Transverse colon (tissue), 4 donors: Measurements from ENCODE around the gene PLCB2. TPM values are rescaled to one million over a fixed set of nuclear protein-coding genes. Genes with fewer than 3 reads are reported as not detected.
A peak's percentile ranks its signal among the peaks of the same experiment; 100 is the strongest.

ENCODE experiments used
- DNase-seq: peaks from one replicate; pipeline ENCODE4 v3.0.0-alpha.2; 2019
- H3K27ac ChIP-seq, 4 donors: fragments of 200-600 bp; sonication (generic); 2 replicates each; pipeline ENCODE4 v1.5.1; 2016 to 2018; ENCODE audit warnings: inconsistent platforms in 4 of 4
- H3K27me3 ChIP-seq: fragments of 200-600 bp; sonication (generic); 2 replicates; pipeline ENCODE4 v1.5.1; 2017; ENCODE audit warnings: inconsistent platforms
- H3K36me3 ChIP-seq, 4 donors: fragments of 200-600 bp; sonication (generic); 2 replicates each; pipeline ENCODE4 v1.5.1; 2017 to 2019; ENCODE audit warnings: inconsistent platforms in 4 of 4
- H3K4me1 ChIP-seq, 4 donors: fragments of 200-600 bp; sonication (generic); 2 replicates each; pipeline ENCODE4 v1.5.1; 2017 to 2020; ENCODE audit warnings: inconsistent platforms in 4 of 4
- H3K4me3 ChIP-seq, 4 donors: fragments of 200-600 bp; sonication (generic); 1 replicate in 1 of 4; 2 replicates in 3 of 4; pipeline versions ENCODE4 v1.5.1 to v1.6.1; 2017 to 2019; ENCODE audit warnings: inconsistent platforms in 4 of 4
- H3K9me3 ChIP-seq, 2 donors: fragments of 200-600 bp; sonication (generic); 2 replicates each; pipeline ENCODE4 v1.5.1; 2017 to 2019; ENCODE audit warnings: inconsistent platforms in 2 of 2
- CTCF ChIP-seq, 5 experiments: fragments of 200-600 bp in 3 of 5; fragments of 450-650 bp in 2 of 5; sonication (generic) in 3 of 5; IDR thresholded peaks; 1 replicate in 2 of 5; 2 replicates in 3 of 5; pipeline ENCODE4 v1.5.1; 2016 to 2017; ENCODE audit warnings: antibody characterized with exemption in 5 of 5, inconsistent platforms in 3 of 5, mild to moderate bottlenecking in 2 of 5, moderate library complexity in 1 of 5
- EP300 ChIP-seq: sonication (generic); formaldehyde crosslinking; IDR thresholded peaks from one replicate; pipeline ENCODE4 v1.6.1; 2017; ENCODE audit warnings: antibody characterized with exemption, low read depth
- POLR2A ChIP-seq: fragments of 450-650 bp; IDR thresholded peaks from one replicate; pipeline ENCODE4 v1.6.1; 2016; ENCODE audit warnings: antibody characterized with exemption, mild to moderate bottlenecking, moderate library complexity
- POLR2AphosphoS5 ChIP-seq, 3 donors: sonication (generic); formaldehyde crosslinking; IDR thresholded peaks; one replicate each; pipeline ENCODE4 v1.6.1; 2016; ENCODE audit warnings: antibody characterized with exemption in 3 of 3
- WGBS, 2 donors: methylation state at CpG; one replicate each; pipeline ENCODE4 v1.1.5; 2018; ENCODE audit warnings: low coverage in 1 of 2; 5-methylcytosine and 5-hydroxymethylcytosine counted together
- in situ Hi-C, 4 donors: fragments of 200-750 bp; cut with MboI; loops; one replicate each; pipeline versions ENCODE4 v1.15.0 to v1.15.1; 2017; ENCODE audit warnings: low sequenced_read_pairs in 3 of 4, low pct_ligation_motif_present in 1 of 4, low pct_unique_long_range_greater_than_20kb in 1 of 4
- intact Hi-C: fragments of 100-400 bp; cut with DNase I; formaldehyde crosslinking; loops from one replicate; pipeline ENCODE4 v1.15.1; 2023; ENCODE audit warnings: low total_unique reads
- total RNA-seq, 4 donors: library from RNA; depleted of rRNA; stranded (reverse); fragments of >200 nt; gene quantifications; one replicate each; pipeline ENCODE4 v1.1.0, GENCODE V29; 2016

The PLCB2 gene
- total RNA-seq, 4 donors from 2014 or later = 5.5 to 143 (median 12.0) TPM

- Histone ChIP-seq H3K27ac (peak overlapping the region; percentile 95 to 98 (median 96)), H3K4me3 (no peak overlapping the region), H3K27me3 (no peaks in the 10 kb centered on the region), H3K9me3 (no peaks in the 10 kb centered on the region), H3K36me3 (no peaks in the 10 kb centered on the region), H3K4me1 (peaks cover 26 to 84% (median 35%) of the 10 kb centered on the region in 4 donors)
- TF ChIP-seq POLR2AphosphoS5 (IDR thresholded peaks at IDR 0.05) = peak; percentile 77 to 93 (median 89)
- TF ChIP-seq EP300 = peak; percentile 99
- TF ChIP-seq POLR2A = no peak
- TF ChIP-seq CTCF (IDR thresholded peaks at IDR 0.05) = no peak
- in situ Hi-C loops (no loop called here), intact Hi-C loops (no loop called here)
- peak; percentile 58 for DNase-seq
- WGBS, 2 donors = 40 to 60% methylated on average over 3 to 5 of the region's 5 CpGs
These were observed 22.7 kb upstream of the PLCB2 start for GRCh38 chr15:40330368-40330836.

GRCh38 chr15:40329804-40330203 lies 22.1 kb upstream of the PLCB2 start:
- H3K4me1 ChIP-seq = peaks cover 26 to 84% (median 34%) of the 10 kb centered on the region in 4 donors
- H3K9me3 ChIP-seq = no peaks in the 10 kb centered on the region
- no peaks in the 10 kb centered on the region for H3K36me3 ChIP-seq
- in situ Hi-C loops (no loop called here), intact Hi-C loops (loop anchor here (10.0 kb wide), 1 partner anchor 225 kb away; the partner anchor contains the start of gene BMF)
- no peak for DNase-seq
- H3K27ac ChIP-seq = peak overlapping the region; percentile 95 to 98 (median 96)
- no peak overlapping the region for H3K4me3 ChIP-seq
- WGBS, 2 donors = 84 to 89% methylated on average over 6 to 7 of the region's 7 CpGs
- TF ChIP-seq EP300 (peak; percentile 72), POLR2AphosphoS5 (IDR thresholded peaks at IDR 0.05) (peak in 1 of 3 donors; percentile 38), POLR2A (no peak)
- H3K27me3 ChIP-seq = no peaks in the 10 kb centered on the region

GRCh38 chr15:40328751-40329150 lies 21.0 kb upstream of the PLCB2 start:
- TF ChIP-seq CTCF (IDR thresholded peaks at IDR 0.05) (no peak), EP300 (no peak), POLR2AphosphoS5 (IDR thresholded peaks at IDR 0.05) (no peak), POLR2A (no peak)
- Histone ChIP-seq H3K27me3 (no peaks in the 10 kb centered on the region), H3K4me1 (peaks cover 18 to 78% (median 28%) of the 10 kb centered on the region in 4 donors), H3K27ac (peak overlapping the region; percentile 95 to 98 (median 96)), H3K36me3 (no peaks in the 10 kb centered on the region), H3K4me3 (no peak overlapping the region), H3K9me3 (no peaks in the 10 kb centered on the region)
- intact Hi-C loops = loop anchor here (10.0 kb wide), 1 partner anchor 224 kb away; the partner anchor contains the start of gene BMF
- in situ Hi-C loops = no loop called here
- WGBS, 2 donors = 60 to 71% methylated on average over 2 to 5 of the region's 5 CpGs
- DNase-seq = no peak

GRCh38 chr15:40328176-40328575 lies 20.4 kb upstream of the PLCB2 start:
- Histone ChIP-seq H3K27me3 (no peaks in the 10 kb centered on the region), H3K4me1 (peaks cover 16 to 72% (median 26%) of the 10 kb centered on the region in 4 donors), H3K9me3 (no peaks in the 10 kb centered on the region), H3K27ac (peak overlapping the region; percentile 95 to 98 (median 96)), H3K36me3 (no peaks in the 10 kb centered on the region), H3K4me3 (no peak overlapping the region)
- TF ChIP-seq EP300 = no peak
- TF ChIP-seq CTCF (IDR thresholded peaks at IDR 0.05) = no peak
- no peak for TF ChIP-seq POLR2AphosphoS5 (IDR thresholded peaks at IDR 0.05)
- TF ChIP-seq POLR2A = no peak
- in situ Hi-C loops = no loop called here
- no peak for DNase-seq
- intact Hi-C loops = loop anchor here (10.0 kb wide), 1 partner anchor 223 kb away; the partner anchor contains the start of gene BMF
- 71 to 79% methylated on average over 3 of the region's 3 CpGs for WGBS, 2 donors
